ENCODE data around the gene PDPK1. TPM values are rescaled to one million over a fixed set of nuclear protein-coding genes. Genes with fewer than 3 reads are reported as not detected.

Gene PDPK1
- total RNA-seq, 2 experiments from 2014 or later: 14.4 to 40.6 TPM

GRCh38 chr16:2501946-2502895, 35.6 kb upstream of the PDPK1 start:
- intact Hi-C loops (cut with micrococcal nuclease; ENCODE audit: unreplicated experiment): loop anchor here (1.0 to 2.0 kb wide), 2 partner anchors 27 to 72 kb away; partner anchors contain the start of gene TBC1D24

DNA sequence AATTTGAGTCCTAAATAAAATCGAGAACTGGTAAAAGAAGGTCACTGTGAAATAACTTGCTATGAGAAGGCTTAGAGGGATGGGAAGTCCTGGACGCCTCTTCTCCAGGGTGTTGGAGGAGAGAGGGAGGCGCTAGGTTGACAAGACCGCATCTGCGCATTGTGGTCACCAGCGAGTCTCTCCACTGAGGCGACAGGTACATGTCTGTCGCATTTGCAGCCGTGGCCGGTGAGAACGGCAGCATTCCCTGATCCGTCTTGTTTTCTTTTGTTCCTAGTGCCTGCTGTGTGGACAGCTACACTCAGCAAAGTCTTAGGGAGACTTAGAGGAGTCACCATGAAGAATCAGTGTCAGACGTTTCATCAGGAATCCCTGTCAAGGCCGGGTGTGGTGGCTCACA, 32.1 kb upstream of the PDPK1 start:
- intact Hi-C loops (cut with micrococcal nuclease; ENCODE audit: unreplicated experiment): no loop called here
- TF ChIP-seq, protein P1, sequence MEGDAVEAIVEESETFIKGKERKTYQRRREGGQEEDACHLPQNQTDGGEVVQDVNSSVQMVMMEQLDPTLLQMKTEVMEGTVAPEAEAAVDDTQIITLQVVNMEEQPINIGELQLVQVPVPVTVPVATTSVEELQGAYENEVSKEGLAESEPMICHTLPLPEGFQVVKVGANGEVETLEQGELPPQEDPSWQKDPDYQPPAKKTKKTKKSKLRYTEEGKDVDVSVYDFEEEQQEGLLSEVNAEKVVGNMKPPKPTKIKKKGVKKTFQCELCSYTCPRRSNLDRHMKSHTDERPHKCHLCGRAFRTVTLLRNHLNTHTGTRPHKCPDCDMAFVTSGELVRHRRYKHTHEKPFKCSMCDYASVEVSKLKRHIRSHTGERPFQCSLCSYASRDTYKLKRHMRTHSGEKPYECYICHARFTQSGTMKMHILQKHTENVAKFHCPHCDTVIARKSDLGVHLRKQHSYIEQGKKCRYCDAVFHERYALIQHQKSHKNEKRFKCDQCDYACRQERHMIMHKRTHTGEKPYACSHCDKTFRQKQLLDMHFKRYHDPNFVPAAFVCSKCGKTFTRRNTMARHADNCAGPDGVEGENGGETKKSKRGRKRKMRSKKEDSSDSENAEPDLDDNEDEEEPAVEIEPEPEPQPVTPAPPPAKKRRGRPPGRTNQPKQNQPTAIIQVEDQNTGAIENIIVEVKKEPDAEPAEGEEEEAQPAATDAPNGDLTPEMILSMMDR (conservative IDR thresholded peaks at IDR 0.05; ENCODE audit: low read length): no peak
- TF ChIP-seq EZH2phosphoT487 (IDR thresholded peaks at IDR 0.05; ENCODE audit: borderline replicate concordance, low read depth, low read length): no peak
- no peaks in the 10 kb centered on the region for H3K9me3 ChIP-seq (ENCODE audit: low read length)
- BruUV-seq (replicated peaks): no TSS peak
- peaks cover 42% of the 10 kb centered on the region for H3K4me1 ChIP-seq (ENCODE audit: insufficient read depth, low read length, poor library complexity, severe bottlenecking)
- ChIA-PET CTCF (ENCODE audit: unreplicated experiment) (no interaction called here), POLR2A (no interaction called here)
- H3K79me2 ChIP-seq (ENCODE audit: insufficient read depth, low read depth, low read length): no peaks in the 10 kb centered on the region
- H3K4me3 ChIP-seq (ENCODE audit: low read depth, low read length, poor library complexity, severe bottlenecking): no peak overlapping the region
- H3K9me2 ChIP-seq (ENCODE audit: insufficient read depth, low read length): no peaks in the 10 kb centered on the region
- H3K27ac ChIP-seq (ENCODE audit: low read depth, low read length, poor library complexity, severe bottlenecking): no peak overlapping the region
- peaks cover 14% of the 10 kb centered on the region; the same call in 1 of the 2 replicates for H3K36me3 ChIP-seq (ENCODE audit: insufficient read depth, low read length)
- no peaks in the 10 kb centered on the region for H4K20me1 ChIP-seq (ENCODE audit: insufficient read depth, low read length)
- no peak for DNase-seq (ENCODE audit: low spot score)
- no peak overlapping the region for H3K4me2 ChIP-seq (ENCODE audit: low read length)
- no peak overlapping the region for H2AFZ ChIP-seq (ENCODE audit: low read length)

More at GRCh38 chr16:2501946-2502895, 35.6 kb upstream of the PDPK1 start:
- Histone ChIP-seq H2AFZ (ENCODE audit: low read length) (no peak overlapping the region), H3K4me3 (ENCODE audit: low read depth, low read length, poor library complexity, severe bottlenecking) (no peak overlapping the region), H3K27ac (ENCODE audit: low read depth, low read length, poor library complexity, severe bottlenecking) (no peak overlapping the region), H4K20me1 (ENCODE audit: insufficient read depth, low read length) (no peaks in the 10 kb centered on the region), H3K4me2 (ENCODE audit: low read length) (no peak overlapping the region; the same call in 1 of the 2 replicates), H3K36me3 (ENCODE audit: insufficient read depth, low read length) (peaks cover 27% of the 10 kb centered on the region), H3K9me2 (ENCODE audit: insufficient read depth, low read length) (no peaks in the 10 kb centered on the region), H3K9me3 (ENCODE audit: low read length) (no peaks in the 10 kb centered on the region), H3K79me2 (ENCODE audit: insufficient read depth, low read depth, low read length) (no peaks in the 10 kb centered on the region), H3K4me1 (ENCODE audit: insufficient read depth, low read length, poor library complexity, severe bottlenecking) (peaks cover 18% of the 10 kb centered on the region)
- POLR2A ChIA-PET: interaction anchor here (1.0 kb wide), 1 partner anchor 32 kb away, joined by 3 read pairs; no protein-coding TSS in a partner anchor
- no peak for DNase-seq (ENCODE audit: low spot score)
- no TSS peak for BruUV-seq (replicated peaks)
- CTCF ChIA-PET (ENCODE audit: unreplicated experiment): no interaction called here
- TF ChIP-seq EZH2phosphoT487 (IDR thresholded peaks at IDR 0.05; ENCODE audit: borderline replicate concordance, low read depth, low read length): no peak
- TF ChIP-seq, protein P1 (conservative IDR thresholded peaks at IDR 0.05; ENCODE audit: low read length): no peak

Data from OCI-LY7 (cell line).